NCI-H1436 (cell line): ENCODE data around the gene CCDC185.

Experiments
- DNase-seq: peaks from one replicate; lab custom pipeline; 2025; lab: John Stamatoyannopoulos, UW

The CCDC185 gene

GRCh38 chr1:223393275-223394214 is at the start of gene CCDC185:
Gene CCDC185, plus strand, starts transcription at chr1:223393415. Its CDS starts 61 bp downstream, at chr1:223393476.
- no peak for DNase-seq

GRCh38 chr1:223343692-223344091 is 49.5 kb upstream of the CCDC185 start:
- DNase-seq: no peak

- no peak for DNase-seq
These were observed 48.7 kb upstream of the CCDC185 start for GRCh38 chr1:223344491-223344890.

GRCh38 chr1:223345720-223346119 is 47.5 kb upstream of the CCDC185 start:
- no peak for DNase-seq

DNA sequence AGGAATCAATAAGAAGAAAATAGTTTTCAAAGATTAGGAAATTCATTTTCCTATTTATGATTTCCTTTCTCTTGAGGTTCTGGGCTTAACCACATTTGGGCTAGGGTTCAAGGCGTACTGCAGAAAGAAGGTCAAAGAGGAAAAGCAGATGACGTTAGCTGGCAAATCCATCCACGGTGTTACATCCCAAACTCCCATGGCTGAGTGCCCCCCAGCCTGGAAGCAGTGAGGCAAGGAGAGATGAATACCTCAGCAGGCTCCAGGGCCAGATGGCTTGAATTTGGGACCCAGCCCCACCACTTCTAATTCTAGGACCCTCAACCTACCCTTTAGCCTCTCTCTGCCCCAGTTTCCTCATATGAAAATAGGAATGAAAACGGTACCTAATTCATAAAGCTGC is 46.9 kb upstream of the CCDC185 start:
- DNase-seq: no peak

DNA sequence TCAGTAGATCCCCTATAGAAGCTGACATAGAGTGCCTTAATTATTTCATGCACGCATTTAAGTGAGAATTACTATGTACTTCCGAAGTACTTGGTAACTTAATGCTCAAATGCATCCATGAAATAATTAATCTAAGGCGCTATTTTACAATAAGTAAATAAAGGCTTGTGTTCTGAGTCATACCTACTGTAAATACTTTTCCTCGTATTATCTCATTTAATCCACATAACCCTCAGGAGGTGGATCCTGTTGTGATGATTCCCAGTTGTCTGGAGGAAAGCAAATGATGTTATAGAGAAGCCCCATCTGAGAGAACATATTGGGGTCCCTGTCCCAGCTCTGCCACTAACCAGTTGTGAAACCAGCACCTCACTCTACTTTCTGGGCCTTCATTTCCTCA is 45.6 kb upstream of the CCDC185 start:
- no peak for DNase-seq

- no peak for DNase-seq
These were observed 44.8 kb upstream of the CCDC185 start for GRCh38 chr1:223348439-223348838.

GRCh38 chr1:223349241-223349640 is 44.0 kb upstream of the CCDC185 start:
- no peak for DNase-seq

GRCh38 chr1:223350361-223350908 is 42.8 kb upstream of the CCDC185 start:
- no peak for DNase-seq

- no peak for DNase-seq
These were observed 40.3 kb upstream of the CCDC185 start for GRCh38 chr1:223352944-223353343.

DNA sequence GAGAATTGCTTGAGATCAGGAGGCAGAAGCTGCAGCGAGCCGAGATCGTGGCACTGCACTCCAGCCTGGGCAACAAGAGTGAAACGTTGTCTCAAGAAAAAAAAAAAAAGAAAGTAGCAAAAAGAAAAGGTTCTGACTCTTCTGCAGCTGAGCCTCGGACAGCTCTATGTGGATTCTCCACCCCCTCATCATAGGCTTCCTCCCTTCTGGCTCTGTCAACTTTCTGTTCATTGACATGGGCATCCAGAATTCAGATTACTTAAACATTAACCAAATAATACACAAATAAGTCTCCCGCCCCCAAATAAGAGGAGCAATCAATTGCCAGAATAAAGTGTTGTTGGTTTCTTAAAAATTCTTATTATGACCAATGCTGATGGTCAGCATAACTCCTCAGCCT is 39.3 kb upstream of the CCDC185 start:
- no peak for DNase-seq

DNA sequence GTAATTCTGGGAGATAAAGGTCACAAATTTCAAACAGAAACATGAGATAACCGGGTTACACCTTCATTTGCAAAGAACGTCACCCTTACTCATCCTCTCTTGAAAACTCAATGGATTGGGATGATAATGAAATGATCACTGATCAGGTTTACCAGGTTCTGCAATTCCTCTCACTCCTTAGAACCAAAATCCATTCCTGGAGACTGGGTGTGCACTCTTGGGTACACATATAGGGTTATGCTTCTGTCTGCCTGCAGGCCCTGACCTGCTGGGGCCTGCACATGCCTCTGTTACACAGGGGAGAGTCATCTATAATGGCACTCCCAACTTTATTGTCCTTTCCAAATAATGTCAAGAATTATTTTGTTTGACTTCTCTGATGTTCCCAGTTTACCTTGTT is 37.5 kb upstream of the CCDC185 start:
- DNase-seq: no peak

DNA sequence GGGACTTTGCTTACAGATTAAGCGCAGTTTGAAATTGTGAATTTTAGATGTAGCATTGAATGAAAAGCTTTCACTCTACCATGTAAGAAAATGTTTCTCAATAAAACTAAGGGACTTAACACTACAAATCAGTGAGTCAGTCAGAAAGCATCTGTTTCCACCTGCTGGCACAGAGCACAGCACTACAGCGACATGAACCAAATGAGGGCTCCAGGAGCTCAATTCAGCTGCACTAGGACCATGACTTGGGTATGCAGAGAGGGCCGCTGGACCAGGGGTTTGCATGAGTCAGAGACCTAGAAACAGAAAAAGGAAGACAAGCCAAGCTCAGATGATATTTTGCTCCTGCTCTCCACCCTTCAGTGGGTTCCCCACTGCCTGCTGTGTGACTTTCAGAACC is 34.4 kb upstream of the CCDC185 start:
- DNase-seq: no peak

GRCh38 chr1:223363057-223363855 is 30.0 kb upstream of the CCDC185 start:
- DNase-seq: peak; percentile 51

GRCh38 chr1:223363856-223364684 is 29.1 kb upstream of the CCDC185 start, which contains the start of gene SUSD4:
Gene SUSD4, minus strand, starts transcription at chr1:223364176. Its CDS starts 751 bp downstream, at chr1:223363425.
- DNase-seq: peak; percentile 94

DNA sequence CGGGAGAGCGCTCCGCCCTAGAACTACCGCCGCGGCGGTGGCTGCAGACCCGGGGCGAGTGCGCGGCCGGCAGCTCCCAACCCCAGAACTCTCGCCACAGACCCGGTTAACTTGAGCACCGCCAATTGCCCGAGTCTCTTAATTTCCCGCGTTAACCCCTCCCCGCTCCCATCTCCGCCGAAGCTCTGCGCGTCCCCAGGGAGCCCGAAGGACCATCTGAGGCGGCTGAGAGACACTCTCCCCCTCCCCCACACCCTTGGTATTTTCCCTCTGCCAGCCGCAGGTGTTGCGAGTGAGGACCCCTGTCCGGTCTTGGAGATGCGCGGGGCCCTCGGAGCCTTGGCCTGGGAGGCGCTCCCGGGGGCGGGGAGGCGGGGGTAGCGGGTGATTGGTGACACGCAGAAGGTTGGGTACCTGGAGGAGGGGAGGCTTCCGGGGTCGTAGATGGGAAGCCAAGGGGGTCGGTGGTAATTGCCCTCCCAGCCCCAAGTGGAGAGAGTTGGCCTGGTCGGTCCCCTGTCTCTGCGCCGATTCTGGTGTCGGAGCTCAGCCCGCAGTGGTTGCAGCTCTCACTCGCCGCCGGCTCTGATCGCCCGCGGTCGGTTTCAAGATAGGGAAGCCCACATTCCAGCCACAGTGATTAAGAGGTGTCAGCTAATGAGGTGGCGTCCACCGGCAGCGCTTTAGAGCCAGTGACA is 28.4 kb upstream of the CCDC185 start:
- peak; percentile 48 for DNase-seq

DNA sequence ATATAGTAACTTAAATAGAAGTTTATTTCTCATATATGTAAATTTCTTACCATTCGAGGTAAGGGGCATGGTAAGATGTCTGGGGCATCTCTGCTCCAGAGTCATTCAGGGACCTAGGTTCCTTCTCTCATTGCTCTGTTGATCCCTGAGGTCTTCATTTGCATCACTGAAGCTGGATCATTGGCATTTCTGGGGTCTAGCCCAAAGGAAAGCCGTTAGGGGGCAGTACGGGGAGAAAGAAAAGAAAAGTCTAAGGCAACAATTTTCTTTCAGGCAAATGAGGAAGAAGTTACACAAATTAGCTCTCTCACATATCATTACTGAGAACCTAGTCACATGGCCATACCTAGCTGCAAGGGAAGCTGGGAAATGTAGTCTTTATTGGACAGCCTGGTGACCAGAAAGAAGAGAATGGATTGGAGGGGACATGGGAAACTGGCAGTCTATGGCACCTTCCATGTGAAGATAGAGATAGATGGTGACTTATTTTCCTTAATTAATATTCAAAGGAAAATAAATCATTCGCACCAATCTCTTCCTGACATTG is 19.1 kb upstream of the CCDC185 start:
- DNase-seq: no peak

DNA sequence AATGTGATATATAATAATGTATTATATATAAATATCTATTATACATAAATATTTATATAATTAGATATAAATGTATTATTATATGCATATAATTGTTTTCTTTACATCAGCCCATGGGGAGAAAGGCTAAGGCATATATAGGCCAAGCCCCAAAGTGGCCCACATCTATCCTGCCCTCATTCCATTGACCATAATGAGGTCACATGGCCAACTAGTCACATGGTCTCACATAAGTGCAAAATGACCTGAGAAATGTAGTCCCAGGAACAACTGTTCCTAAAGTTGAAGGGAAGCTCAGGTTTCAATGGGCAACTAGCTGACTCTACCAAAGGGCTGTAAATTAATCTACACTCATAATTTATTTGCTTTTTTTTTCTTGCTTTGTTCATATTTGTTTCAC is 14.5 kb upstream of the CCDC185 start:
- DNase-seq: no peak

DNA sequence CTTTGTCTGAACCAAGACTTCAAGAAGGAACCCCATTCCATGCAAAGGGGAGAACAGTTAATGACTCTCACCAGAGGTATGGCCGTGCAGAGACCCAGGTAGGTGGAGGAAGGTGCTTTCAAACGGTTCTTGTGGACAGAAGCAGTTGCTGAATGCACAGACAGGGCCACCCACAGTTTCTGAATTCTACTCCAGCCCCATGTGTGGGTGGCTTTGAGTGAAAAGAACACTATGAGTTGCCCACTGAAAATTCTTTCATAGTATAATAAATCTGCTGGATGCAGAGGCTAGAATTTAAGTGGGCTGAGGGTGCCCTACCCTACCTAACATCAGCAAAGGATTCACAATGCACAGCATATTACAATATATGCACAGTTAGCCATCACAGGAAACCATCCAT is 7.2 kb upstream of the CCDC185 start:
- no peak for DNase-seq

DNA sequence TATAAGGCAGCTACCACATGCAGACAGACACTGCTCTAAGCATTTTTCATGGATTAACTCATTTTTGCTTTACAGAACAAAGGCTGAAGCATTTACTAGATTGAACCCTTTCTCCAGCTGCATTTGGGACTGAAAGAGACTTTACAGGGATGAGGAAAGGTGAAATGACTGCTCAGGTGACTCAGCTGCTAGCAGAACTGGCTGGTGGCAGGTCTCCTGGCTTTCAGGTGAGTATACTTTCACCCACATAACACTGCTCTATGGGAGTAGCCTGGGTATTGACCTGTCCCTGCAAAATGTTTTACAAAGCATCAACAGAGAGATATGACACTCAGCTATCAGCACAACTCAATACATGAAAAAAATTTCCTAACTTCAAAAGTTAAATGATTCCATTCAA is 2.6 kb upstream of the CCDC185 start:
- no peak for DNase-seq

DNA sequence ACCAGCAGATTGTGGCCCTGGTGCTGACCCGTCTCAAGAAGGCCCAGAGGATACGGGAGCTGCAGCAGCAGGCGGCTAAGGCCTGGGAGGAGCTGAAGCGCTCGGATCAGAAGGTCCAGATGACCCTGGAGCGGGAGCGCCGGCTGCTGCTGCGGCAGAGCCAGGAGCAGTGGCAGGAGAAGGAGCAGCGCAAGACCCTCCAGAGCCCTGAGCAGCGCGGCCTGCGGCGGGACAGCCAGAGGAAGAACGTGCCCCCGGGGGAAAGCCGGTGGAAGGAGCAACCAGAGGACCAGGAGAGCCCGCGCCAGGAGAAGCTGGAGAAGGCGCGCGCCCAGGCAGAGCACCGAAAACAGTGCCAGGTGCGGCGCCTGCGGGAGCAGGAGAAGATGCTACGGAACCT is 1.0 kb downstream of the CCDC185 start:
- DNase-seq: no peak
